Measurements from ENCODE around the gene COG2.

The COG2 gene

GRCh38 chr1:230706020-230706699 is 63.9 kb downstream of the COG2 start:
- TF ChIP-seq CTCF (IDR thresholded peaks at IDR 0.05), result no peak

- TF ChIP-seq CTCF (IDR thresholded peaks at IDR 0.05), result no peak
Measured at GRCh38 chr1:230706887-230707731, 64.8 kb downstream of the COG2 start.

GRCh38 chr1:230707732-230708630 is 65.7 kb downstream of the COG2 start:
- no peak for TF ChIP-seq CTCF (IDR thresholded peaks at IDR 0.05)

- TF ChIP-seq CTCF (IDR thresholded peaks at IDR 0.05), result no peak
Measured at GRCh38 chr1:230708631-230709580, 66.6 kb downstream of the COG2 start.

- no peak for TF ChIP-seq CTCF (IDR thresholded peaks at IDR 0.05)
Measured at GRCh38 chr1:230709619-230710542, 67.6 kb downstream of the COG2 start.

GRCh38 chr1:230710543-230710904 is 68.2 kb downstream of the COG2 start:
- no peak for TF ChIP-seq CTCF (IDR thresholded peaks at IDR 0.05)
